Upper lobe of left lung (tissue), 6 donors: Measurements from ENCODE around the gene ISX. TPM values are rescaled to one million over a fixed set of nuclear protein-coding genes. Genes with fewer than 3 reads are reported as not detected.

Experiments
- ATAC-seq, 2 donors: fragments of 200-7000 bp; cut with Tn5 transposase; one replicate each; pipeline ENCODE4 v1.9.1; 2022; ENCODE audit warnings: mild to moderate bottlenecking in 2 of 2, moderate library complexity in 2 of 2; ENCODE audit not compliant: low FRiP score in 2 of 2
- DNase-seq, 2 donors: peaks; one replicate each; pipeline ENCODE4 v3.0.0-alpha.2; 2019 to 2020
- H3K27ac ChIP-seq, 4 donors: fragments of 200-600 bp; sonication (generic); one replicate each; pipeline ENCODE4 v1.5.1; 2016 to 2019
- H3K27me3 ChIP-seq, 4 donors: fragments of 200-600 bp; sonication (generic); one replicate each; pipeline ENCODE4 v1.5.1; 2017 to 2019
- H3K36me3 ChIP-seq, 4 donors: fragments of 200-600 bp; sonication (generic); one replicate each; pipeline ENCODE4 v1.5.1; 2016 to 2019
- H3K4me1 ChIP-seq, 4 donors: fragments of 200-600 bp; sonication (generic); one replicate each; pipeline ENCODE4 v1.5.1; 2018 to 2019
- H3K4me3 ChIP-seq, 4 donors: fragments of 200-600 bp; sonication (generic); one replicate each; pipeline ENCODE4 v1.5.1; 2017 to 2019; ENCODE audit warnings: mild to moderate bottlenecking in 2 of 4, moderate library complexity in 1 of 4
- H3K9me3 ChIP-seq, 4 donors: fragments of 200-600 bp; sonication (generic); one replicate each; pipeline ENCODE4 v1.5.1; 2018 to 2019
- EP300 ChIP-seq, 4 donors: sonication (generic); formaldehyde crosslinking; IDR thresholded peaks; one replicate each; pipeline ENCODE4 v1.5.1; 2017; ENCODE audit warnings: antibody characterized with exemption in 4 of 4, control low read depth in 2 of 4
- POLR2A ChIP-seq, 4 donors: fragments of 450-650 bp; IDR thresholded peaks; one replicate each; pipeline ENCODE4 v1.5.1; 2016 to 2017; ENCODE audit warnings: antibody characterized with exemption in 4 of 4, mild to moderate bottlenecking in 2 of 4
- POLR2AphosphoS5 ChIP-seq, 2 donors: sonication (generic); formaldehyde crosslinking; IDR thresholded peaks; one replicate each; pipeline ENCODE4 v1.5.1; 2017; ENCODE audit warnings: antibody characterized with exemption in 2 of 2
- WGBS, 2 donors: methylation state at CpG; one replicate each; pipeline ENCODE4 v1.1.5; 2017 to 2018; 5-methylcytosine and 5-hydroxymethylcytosine counted together
- total RNA-seq, 6 donors: library from RNA; depleted of rRNA in 4 of 6; stranded (reverse); fragments of >200 nt in 4 of 6; gene quantifications; one replicate each; pipeline versions ENCODE4 v1.1.0 to v1.2.1, GENCODE V29; 2016 to 2021
- TF ChIP-seq, protein P1 (sequence below), 6 experiments: fragments of 450-650 bp in 4 of 6; fragments of 200-600 bp in 2 of 6; sonication (generic) in 2 of 6; IDR thresholded peaks; one replicate each; pipeline ENCODE4 v1.5.1; 2016 to 2019; ENCODE audit warnings: antibody characterized with exemption in 6 of 6
- donor health status: DM: no; HTN: no; CAD: no; lungs with moderate emphysema.
- donor health status: DM: no; HTN: yes; CAD: no; lungs with severe emphysema.

Gene ISX
- total RNA-seq, 6 donors from 2014 or later: not detected

DNA sequence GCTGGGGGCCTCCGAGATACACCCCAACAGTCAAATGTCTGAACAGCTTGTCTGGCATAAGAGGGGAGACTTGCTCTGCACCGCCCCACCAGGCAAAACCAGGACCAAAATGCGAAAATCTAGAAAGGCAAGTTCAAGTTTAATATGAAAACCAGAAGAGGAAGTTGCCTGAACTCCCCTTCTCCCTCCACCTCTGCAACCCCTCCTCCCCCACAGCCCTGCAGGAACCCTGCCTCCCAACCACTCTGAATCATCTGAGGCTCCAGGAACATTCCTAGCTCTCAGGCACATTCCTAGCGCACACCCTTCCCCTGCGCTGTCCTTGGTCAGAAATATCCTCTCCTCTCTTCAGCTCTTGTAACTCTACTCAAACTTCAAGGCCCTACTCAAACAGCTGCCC lies 36.7 kb downstream of the ISX start:
- Histone ChIP-seq H3K9me3 (no peaks in the 10 kb centered on the region), H3K27ac (no peak overlapping the region), H3K4me1 (no peaks in the 10 kb centered on the region), H3K36me3 (no peaks in the 10 kb centered on the region), H3K4me3 (no peak overlapping the region), H3K27me3 (no peaks in the 10 kb centered on the region)
- WGBS, 2 donors: 58 to 65% methylated on average over 5 of the region's 5 CpGs
- DNase-seq (peak in 1 of 2 donors; percentile 28), ATAC-seq (peak in 1 of 2 donors; percentile 86)
- TF ChIP-seq, protein P1, sequence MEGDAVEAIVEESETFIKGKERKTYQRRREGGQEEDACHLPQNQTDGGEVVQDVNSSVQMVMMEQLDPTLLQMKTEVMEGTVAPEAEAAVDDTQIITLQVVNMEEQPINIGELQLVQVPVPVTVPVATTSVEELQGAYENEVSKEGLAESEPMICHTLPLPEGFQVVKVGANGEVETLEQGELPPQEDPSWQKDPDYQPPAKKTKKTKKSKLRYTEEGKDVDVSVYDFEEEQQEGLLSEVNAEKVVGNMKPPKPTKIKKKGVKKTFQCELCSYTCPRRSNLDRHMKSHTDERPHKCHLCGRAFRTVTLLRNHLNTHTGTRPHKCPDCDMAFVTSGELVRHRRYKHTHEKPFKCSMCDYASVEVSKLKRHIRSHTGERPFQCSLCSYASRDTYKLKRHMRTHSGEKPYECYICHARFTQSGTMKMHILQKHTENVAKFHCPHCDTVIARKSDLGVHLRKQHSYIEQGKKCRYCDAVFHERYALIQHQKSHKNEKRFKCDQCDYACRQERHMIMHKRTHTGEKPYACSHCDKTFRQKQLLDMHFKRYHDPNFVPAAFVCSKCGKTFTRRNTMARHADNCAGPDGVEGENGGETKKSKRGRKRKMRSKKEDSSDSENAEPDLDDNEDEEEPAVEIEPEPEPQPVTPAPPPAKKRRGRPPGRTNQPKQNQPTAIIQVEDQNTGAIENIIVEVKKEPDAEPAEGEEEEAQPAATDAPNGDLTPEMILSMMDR (IDR thresholded peaks at IDR 0.05): no peak
- TF ChIP-seq POLR2AphosphoS5 (IDR thresholded peaks at IDR 0.05) (no peak), EP300 (IDR thresholded peaks at IDR 0.05) (no peak), POLR2A (IDR thresholded peaks at IDR 0.05) (no peak)

DNA sequence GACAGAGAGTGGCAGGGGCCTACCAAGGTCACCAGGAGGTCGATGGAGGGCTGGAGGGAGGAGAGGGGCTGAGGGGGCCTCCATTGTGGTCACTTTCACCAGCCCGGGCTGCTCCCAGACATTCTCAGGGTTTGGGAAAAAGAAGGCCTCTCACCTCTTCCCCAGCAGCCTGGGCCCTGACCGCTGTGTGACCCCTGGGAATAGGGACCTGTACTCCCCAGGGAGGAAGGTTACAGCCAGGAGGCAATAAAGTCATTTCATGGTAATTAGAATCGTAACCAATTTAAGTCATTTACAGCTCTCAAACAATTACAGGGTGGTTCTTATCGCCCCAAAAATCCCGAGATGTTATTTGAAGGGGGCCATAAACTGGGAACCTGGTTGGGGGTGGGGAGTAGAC lies 37.8 kb downstream of the ISX start:
- H3K27ac ChIP-seq: no peak overlapping the region
- DNase-seq: no peak
- H3K9me3 ChIP-seq: no peaks in the 10 kb centered on the region
- ATAC-seq: no peak
- H3K36me3 ChIP-seq: no peaks in the 10 kb centered on the region
- WGBS, 2 donors: 61 to 67% methylated on average over 6 of the region's 6 CpGs
- no peak overlapping the region for H3K4me3 ChIP-seq
- no peaks in the 10 kb centered on the region for H3K4me1 ChIP-seq
- no peaks in the 10 kb centered on the region for H3K27me3 ChIP-seq
- no peak for TF ChIP-seq POLR2A (IDR thresholded peaks at IDR 0.05)
- TF ChIP-seq, protein P1 (IDR thresholded peaks at IDR 0.05): no peak
- no peak for TF ChIP-seq POLR2AphosphoS5 (IDR thresholded peaks at IDR 0.05)
- TF ChIP-seq EP300 (IDR thresholded peaks at IDR 0.05): no peak

DNA sequence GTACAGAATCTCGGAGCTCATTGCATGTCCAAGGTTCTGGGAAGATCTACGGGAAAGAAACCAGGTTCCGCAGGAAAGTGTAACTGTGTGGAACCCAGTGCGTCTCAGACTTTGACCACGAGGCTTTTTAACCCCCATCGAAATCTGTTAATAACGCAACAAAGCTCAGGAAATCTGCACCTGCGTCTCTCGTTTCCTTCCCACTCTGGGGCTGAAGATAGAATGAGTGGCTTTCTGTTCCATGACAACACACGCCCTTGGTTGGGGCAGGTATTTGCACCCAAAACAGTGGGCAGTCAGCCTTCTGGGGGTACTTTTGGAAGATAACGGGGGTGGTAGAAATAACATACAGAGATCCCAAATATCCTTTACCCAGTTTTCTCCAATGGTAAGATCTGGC lies 38.5 kb downstream of the ISX start:
- H3K27ac ChIP-seq: no peak overlapping the region
- H3K4me1 ChIP-seq: no peaks in the 10 kb centered on the region
- H3K36me3 ChIP-seq: no peaks in the 10 kb centered on the region
- H3K27me3 ChIP-seq: no peaks in the 10 kb centered on the region
- no peak for TF ChIP-seq EP300 (IDR thresholded peaks at IDR 0.05)
- TF ChIP-seq, protein P1 (IDR thresholded peaks at IDR 0.05): no peak
- TF ChIP-seq POLR2AphosphoS5 (IDR thresholded peaks at IDR 0.05): no peak
- no peak for TF ChIP-seq POLR2A (IDR thresholded peaks at IDR 0.05)
- ATAC-seq: no peak
- DNase-seq: no peak
- 68 to 76% methylated on average over 11 of the region's 11 CpGs for WGBS, 2 donors
- H3K9me3 ChIP-seq: no peaks in the 10 kb centered on the region
- no peak overlapping the region for H3K4me3 ChIP-seq

DNA sequence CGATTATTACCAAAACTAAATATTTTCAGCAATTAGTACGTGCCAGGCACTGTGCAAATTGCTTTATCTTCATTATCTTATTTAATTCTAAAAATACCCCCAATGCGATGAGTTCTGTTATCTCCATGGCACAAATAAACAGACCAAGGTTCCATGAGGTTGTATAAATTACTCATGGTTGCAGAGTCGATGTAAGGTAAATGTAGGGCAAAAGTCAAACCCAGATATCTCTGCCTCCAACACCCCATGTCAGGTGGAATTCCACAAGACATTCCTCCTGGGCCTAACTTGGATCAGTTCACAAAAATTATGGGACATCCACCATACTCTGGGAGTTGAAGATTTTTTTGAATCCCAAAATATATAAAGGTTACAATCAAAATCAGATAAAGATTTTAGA lies 43.7 kb downstream of the ISX start:
- Histone ChIP-seq H3K27ac (no peak overlapping the region), H3K4me3 (no peak overlapping the region), H3K27me3 (no peaks in the 10 kb centered on the region), H3K36me3 (no peaks in the 10 kb centered on the region), H3K9me3 (no peaks in the 10 kb centered on the region), H3K4me1 (no peaks in the 10 kb centered on the region)
- TF ChIP-seq POLR2A (IDR thresholded peaks at IDR 0.05) (no peak), POLR2AphosphoS5 (IDR thresholded peaks at IDR 0.05) (no peak), EP300 (IDR thresholded peaks at IDR 0.05) (no peak)
- TF ChIP-seq, protein P1 (IDR thresholded peaks at IDR 0.05): no peak
- DNase-seq: no peak
- ATAC-seq: no peak
- 41 to 51% methylated on average over 4 of the region's 4 CpGs for WGBS, 2 donors

DNA sequence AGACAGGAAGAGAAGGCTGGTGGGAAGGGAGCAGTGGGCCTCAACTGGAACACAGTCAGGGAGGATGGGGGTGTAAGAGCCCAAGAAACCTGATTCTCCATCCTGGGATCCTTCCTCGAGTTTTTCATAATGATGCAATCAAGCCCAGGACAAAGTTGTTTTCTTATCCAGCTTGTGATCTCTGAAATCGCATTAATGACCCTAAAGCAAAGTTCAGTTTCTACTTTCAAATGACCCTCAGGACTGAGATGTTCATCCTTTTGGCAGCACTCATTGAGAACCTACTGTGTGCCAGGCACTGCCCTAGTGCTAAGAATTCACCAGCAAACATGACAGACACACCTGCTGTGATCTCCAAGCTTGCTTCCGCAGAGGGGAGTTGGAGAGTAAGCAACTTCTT lies 45.3 kb downstream of the ISX start:
- Histone ChIP-seq H3K27ac (no peak overlapping the region), H3K36me3 (no peaks in the 10 kb centered on the region), H3K4me1 (no peaks in the 10 kb centered on the region), H3K4me3 (no peak overlapping the region), H3K9me3 (no peaks in the 10 kb centered on the region), H3K27me3 (no peaks in the 10 kb centered on the region)
- TF ChIP-seq POLR2A (IDR thresholded peaks at IDR 0.05) (no peak), POLR2AphosphoS5 (IDR thresholded peaks at IDR 0.05) (no peak), EP300 (IDR thresholded peaks at IDR 0.05) (no peak)
- TF ChIP-seq, protein P1 (IDR thresholded peaks at IDR 0.05): no peak
- no peak for DNase-seq
- ATAC-seq: no peak
- 73 to 83% methylated on average over 3 of the region's 3 CpGs for WGBS, 2 donors
